ENCODE data around the gene MUC2.

The MUC2 gene

GRCh38 chr11:1074244-1075221 lies at the start of gene MUC2:
Gene MUC2, plus strand, starts transcription at chr11:1074874.
- in situ Hi-C loops (cut with MboI; ENCODE audit: low sequenced_read_pairs), result no loop called here

DNA sequence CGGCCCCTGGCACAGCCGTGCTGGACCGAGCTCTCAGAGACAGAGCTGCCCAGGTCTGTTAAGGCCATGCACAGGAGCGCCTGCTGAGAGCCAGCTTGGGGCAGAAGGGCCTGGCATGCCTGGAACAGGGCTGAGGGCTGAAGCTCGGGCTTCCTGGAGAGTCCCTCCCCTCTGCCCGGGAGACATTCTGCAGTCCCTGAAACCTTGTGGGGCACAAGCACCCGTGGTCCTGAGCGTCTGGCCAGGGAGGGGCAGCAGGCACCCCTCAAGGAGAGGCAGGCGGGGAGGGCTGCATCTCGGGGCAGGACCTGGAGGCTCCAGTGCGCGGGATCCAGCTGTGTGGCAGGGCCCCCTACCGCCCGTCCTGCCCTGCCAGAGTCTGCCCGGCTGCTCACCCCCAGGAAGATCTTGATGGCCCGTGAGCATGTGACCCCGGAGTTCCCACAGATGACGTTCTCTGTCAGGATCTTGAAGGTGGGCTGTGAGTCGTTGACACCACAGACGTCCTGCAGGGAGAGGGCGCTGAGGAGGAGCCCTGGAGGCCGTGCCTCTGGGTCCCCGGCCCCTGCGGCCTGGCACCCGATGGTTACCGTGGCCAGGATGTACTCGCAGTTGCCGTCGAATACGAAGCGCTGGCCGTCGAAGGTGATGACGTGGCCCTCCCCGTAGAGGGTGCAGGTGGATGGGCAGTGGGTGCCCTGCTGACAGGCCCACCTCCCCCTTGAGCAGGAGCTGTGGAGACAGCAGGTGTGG lies 49.1 kb upstream of the MUC2 start:
- in situ Hi-C loops (cut with MboI; ENCODE audit: low sequenced_read_pairs), result no loop called here

DNA sequence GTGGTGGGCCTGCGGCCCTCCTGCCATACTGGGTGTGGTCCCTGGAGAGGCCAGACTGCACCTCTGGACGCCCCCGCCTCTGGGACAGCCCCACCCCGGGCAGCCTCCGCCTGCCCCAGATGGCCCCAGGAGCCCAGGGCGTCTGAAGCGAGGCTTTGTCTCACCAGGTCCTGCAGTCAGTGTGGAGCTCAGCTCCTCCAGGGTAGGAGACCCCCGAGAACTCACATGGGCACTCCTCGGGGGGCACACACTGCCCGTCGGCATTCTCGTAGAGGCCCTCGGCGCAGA lies 48.6 kb upstream of the MUC2 start:
- in situ Hi-C loops (cut with MboI; ENCODE audit: low sequenced_read_pairs), result no loop called here

DNA sequence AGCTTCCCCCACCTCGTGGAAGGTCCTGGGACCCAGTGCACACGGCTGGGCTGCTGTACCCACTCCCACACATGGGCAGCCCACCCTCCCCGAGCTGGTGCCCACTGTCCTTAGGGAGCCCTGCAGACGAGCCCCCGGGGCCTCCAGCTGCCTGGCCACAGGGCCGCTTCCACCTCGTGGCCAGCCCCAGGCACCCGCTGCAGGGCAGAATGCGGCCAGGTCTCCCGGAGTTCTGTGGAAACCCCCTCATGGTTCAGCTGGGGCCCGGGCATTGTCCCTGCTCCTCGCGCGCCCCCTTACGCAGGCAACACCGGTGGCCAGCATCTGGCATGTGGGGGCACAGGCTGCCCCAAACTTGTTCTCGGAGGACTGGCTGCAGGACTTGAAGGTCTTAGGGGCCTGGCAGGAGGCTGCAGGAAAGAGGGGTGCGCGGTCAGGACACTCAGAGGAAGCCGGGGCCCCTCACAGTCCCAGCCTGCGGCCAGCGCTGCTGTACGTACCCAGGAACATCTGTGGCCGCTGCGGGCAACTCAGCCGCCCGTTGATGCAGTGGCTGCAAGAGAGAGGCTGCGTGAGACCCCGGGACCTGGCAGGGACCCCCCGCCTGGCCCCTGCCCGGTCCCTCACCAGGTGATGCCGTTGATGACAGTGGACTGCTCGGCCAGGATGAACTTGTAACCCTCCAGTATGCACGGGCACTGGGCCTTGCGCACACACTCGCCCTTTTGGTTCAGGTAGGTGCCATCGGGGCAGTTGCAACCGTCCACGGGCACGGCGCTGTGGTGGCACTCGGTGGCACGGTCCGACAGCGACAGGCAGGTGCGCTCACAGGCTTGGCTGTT lies 47.8 kb upstream of the MUC2 start:
- in situ Hi-C loops (cut with MboI; ENCODE audit: low sequenced_read_pairs), result no loop called here

- in situ Hi-C loops (cut with MboI; ENCODE audit: low sequenced_read_pairs), result no loop called here
Observed at GRCh38 chr11:1027483-1028290, 47.0 kb upstream of the MUC2 start.

DNA sequence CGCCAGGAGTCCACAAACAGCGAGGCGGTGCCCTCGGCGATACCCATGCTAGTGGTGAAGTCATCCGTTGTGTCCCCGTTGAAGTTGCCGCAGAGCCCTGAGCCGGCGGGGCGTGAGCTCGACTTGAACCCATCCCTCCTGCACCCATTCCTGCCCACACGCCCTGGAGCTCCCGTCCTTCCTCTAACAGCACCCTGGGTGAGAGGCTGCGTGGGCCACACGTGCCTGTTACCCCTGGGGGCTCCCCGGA lies 46.5 kb upstream of the MUC2 start:
- in situ Hi-C loops (cut with MboI; ENCODE audit: low sequenced_read_pairs), result no loop called here

- in situ Hi-C loops (cut with MboI; ENCODE audit: low sequenced_read_pairs), result no loop called here
Observed at GRCh38 chr11:1028616-1029015, 46.1 kb upstream of the MUC2 start.

DNA sequence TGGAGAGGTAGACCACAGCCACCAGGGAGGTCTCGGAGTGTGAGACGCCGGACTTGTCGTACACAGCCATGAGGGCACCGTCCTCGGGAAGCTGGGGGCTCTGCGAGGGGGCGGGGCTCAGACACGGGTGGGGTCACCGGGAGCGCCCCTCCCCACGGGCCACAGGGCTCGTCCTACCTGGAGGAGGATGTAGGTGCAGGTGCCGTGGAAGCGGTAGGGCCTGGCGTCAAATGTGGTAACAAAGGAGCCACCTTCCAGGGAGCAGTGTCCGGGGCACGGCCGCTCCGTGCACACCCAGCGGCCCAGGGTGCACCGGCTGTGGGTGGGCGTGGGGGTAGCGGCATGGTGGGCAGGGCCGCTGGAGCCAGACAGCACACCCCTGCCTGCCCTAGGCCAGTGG lies 45.6 kb upstream of the MUC2 start:
- in situ Hi-C loops (cut with MboI; ENCODE audit: low sequenced_read_pairs), result no loop called here

DNA sequence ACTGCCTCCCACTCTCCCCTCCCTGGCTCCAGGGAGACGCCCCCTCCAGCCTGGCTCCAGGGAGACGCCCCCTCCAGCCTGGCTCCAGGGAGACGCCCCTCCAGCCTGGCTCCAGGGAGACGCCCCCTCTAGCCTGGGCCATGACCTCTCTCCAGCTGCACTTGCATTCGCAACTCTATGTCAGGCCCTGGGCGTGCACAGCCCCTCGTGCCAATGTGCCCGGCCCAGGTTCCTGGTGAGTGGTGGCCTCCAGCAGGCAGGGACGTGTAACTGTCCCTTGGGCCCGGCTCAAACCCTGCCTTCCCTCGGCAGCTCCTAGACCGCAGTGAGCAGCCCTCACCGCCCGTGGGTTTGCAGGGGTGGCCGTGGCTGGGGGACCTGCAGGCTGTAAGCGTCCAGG lies 45.0 kb upstream of the MUC2 start:
- in situ Hi-C loops (cut with MboI; ENCODE audit: low sequenced_read_pairs), result no loop called here

DNA sequence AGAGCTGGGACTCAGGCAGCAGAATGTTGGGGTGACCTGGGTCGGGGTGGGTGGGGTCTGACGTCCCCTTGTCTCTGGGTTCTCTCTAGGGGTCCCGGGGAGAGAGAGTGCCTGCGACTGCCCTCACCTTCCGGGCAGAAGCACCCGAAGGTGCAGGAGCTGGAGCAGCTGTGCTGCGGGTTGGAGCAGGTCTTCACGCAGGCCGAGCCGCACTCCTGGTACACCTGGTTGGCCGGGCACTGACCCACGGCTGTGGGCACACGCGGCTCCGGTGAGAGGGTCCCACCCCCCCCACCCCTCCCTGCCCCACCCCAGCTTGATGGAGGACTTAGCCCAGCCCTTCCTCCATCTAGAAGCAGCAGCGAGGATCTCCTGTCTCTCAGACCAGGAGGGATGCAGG lies 44.6 kb upstream of the MUC2 start:
- in situ Hi-C loops (cut with MboI; ENCODE audit: low sequenced_read_pairs), result no loop called here

- in situ Hi-C loops (cut with MboI; ENCODE audit: low sequenced_read_pairs), result no loop called here
Observed at GRCh38 chr11:1030556-1030955, 44.1 kb upstream of the MUC2 start.

DNA sequence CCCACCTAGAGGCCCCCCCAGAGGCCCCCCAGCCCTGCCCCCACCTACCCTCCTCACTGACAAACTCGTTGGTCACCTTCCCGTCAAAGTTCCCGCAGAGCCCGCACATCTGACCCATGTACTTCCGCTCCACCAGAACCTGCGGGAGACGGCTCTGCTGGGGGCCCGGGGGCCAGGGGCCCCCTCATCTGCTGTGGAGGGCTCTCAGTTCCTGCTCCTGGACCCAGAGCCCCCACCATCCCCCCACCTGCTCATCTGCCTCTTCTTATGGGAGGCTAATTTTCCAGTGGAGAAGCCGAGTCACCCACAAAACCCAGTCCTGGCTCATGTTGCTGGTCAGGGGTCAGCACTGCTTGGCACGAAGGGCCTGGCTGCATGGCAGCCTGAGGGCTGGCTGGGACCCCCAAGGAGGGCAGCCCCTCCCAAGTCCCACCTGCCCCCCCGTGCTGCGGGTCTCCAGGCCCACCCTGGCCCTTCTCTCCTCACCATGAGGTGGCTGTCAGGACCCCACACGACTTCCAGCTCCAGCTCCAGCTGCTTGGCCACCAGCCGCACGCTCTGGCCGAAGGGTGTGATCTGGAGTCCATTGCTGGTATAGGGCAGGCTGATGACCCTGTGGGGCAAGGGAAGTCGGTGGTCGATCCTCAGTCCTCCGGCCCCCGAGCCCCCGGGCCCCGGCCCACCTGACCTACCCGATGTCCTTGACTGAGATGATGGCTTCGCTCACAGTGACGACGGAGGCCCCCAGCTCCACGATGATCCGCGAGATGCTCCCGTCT lies 43.4 kb upstream of the MUC2 start:
- in situ Hi-C loops (cut with MboI; ENCODE audit: low sequenced_read_pairs), result no loop called here

DNA sequence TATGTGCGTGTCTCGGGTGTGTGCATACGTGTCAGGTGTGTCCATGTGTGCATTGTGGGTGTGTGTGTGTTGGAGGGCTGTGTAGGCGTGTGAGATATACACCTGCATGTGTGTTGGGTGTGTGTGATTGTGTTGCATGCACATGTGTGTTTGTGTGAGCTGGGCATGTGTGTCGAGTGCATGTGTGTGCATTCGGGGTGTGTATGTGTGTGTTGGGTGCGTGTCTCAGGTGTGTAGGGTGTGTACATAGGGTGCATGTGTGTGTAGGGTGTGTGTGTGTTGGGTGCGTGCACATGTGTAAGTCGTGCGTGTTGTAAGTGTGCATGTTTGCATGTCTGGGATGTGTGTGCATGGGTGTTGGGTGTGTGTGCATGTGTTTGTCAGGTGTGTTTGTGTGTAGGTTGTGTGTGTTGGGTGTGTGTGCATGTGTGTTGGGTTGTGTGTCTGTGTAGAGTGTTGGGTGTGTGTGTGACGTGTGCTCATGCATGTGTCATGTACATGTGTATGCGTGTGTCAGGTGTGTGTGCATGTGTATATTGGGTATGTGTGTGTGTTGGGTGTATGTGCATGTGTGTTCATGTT lies 42.3 kb upstream of the MUC2 start:
- in situ Hi-C loops (cut with MboI; ENCODE audit: low sequenced_read_pairs), result no loop called here

- in situ Hi-C loops (cut with MboI; ENCODE audit: low sequenced_read_pairs), result no loop called here
Observed at GRCh38 chr11:1033016-1033798, 41.5 kb upstream of the MUC2 start.

DNA sequence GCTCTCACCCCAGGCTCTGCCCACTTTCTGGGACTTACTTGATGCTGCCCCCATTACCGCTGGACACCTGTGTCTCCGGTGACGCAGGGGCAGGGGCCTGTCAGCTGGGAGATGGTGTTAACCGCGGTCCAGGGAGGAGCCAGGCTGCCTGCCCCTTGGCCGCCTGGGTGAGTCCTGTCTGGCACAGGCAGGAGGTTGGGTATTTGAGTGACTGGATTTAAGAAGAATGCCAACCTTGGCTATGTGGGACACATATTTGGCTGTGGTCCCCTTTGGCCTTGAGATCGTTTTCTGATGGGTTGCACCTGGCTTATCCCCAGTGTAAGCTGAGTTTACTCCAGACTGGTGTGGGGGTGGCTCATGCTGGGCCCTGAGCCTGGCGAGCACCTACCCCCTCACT lies 40.7 kb upstream of the MUC2 start:
- in situ Hi-C loops (cut with MboI; ENCODE audit: low sequenced_read_pairs), result no loop called here

- in situ Hi-C loops (cut with MboI; ENCODE audit: low sequenced_read_pairs), result no loop called here
Observed at GRCh38 chr11:1034456-1035295, 40.0 kb upstream of the MUC2 start.

DNA sequence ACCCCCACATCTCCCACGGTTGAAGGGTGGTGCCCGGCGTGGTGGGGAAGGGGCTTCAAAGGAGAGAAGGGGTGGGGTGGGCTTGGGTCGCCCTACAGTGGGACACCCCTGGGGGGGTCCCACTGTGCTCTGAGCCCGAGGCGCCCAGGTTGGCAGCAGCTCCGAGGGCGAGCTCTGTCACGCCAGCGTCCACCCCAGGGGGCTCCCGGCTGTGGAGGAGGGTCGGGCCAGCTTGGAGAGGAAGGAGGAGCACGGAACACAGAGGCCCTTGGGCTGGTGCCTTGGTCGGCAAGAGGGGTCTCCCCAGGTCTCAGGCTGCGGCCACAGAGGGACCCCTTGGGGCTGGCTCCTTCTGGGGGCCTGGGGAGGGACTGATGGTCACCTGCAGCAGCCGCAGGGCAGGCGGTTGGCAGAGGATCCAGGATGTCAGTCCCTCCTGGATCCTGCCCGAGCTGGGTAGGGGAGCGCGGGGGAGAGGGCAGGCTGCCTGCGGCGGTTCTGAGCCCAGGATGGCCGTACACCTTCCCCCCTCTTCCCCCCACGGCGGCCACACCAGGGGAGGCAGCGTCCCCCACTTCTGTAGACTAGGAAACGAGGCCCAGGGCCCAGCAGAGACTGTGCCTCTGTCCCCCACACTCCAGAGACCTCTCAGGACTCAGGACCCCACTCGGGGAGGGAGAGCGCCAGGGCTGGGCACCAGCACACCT lies 38.9 kb upstream of the MUC2 start:
- in situ Hi-C loops (cut with MboI; ENCODE audit: low sequenced_read_pairs), result no loop called here

Data from hTERT RPE-1 (cell line).